K562 (cell line): Measurements from ENCODE around the gene STRN3. TPM values are rescaled to one million over a fixed set of nuclear protein-coding genes. Genes with fewer than 3 reads are reported as not detected.

Experiments used
- DMBX1 ChIP-seq: fragments of 250-450 bp; sonication (Bioruptor Pico); IDR thresholded peaks from 2 replicates; pipeline ENCODE4 v1.8.0; 2022; ENCODE audit warnings: inconsistent platforms, mild to moderate bottlenecking, moderate library complexity, borderline replicate concordance
- DPF2 ChIP-seq: fragments of 450-650 bp; IDR thresholded peaks from 2 replicates; pipeline ENCODE4 v1.6.1; 2016
- GATA2 ChIP-seq: sonication (generic); formaldehyde crosslinking; IDR thresholded peaks from 2 replicates; pipeline ENCODE4 v1.4.0; 2020; ENCODE audit warnings: mild to moderate bottlenecking, missing genetic modification reagents
- SRSF9 ChIP-seq: fragments of 200-400 bp; formaldehyde crosslinking; IDR thresholded peaks from 2 replicates; pipeline ENCODE4 v1.6.1; 2017; ENCODE audit warnings: low read depth, low read length, borderline replicate concordance
- STAT5B ChIP-seq: fragments of 250-450 bp; sonication (Bioruptor Pico); IDR thresholded peaks from 2 replicates; pipeline ENCODE4 v1.8.0; 2021; ENCODE audit warnings: mild to moderate bottlenecking, inconsistent platforms
- ZNF232 ChIP-seq: sonication (generic); formaldehyde crosslinking; IDR thresholded peaks from 2 replicates; pipeline ENCODE4 v1.8.0; 2022; ENCODE audit warnings: mild to moderate bottlenecking, missing genetic modification reagents
- polyA plus RNA-seq, 8 experiments: library from polyadenylated mRNA; depleted of rRNA in 4 of 8; stranded (reverse) in 5 of 8; unstranded in 3 of 8; fragments of >200 nt; fragmentation: Nextera tagmentation in 2 of 8; fragmentation: Illumina TruSeq in 1 of 8; extraction: Ambion mirVana in 2 of 8; extraction: Trizol in 1 of 8; gene quantifications; 2 replicates each; pipeline versions ENCODE4 v1.2.1 to v1.2.3, GENCODE V29; 2011 to 2014; ENCODE audit warnings: inconsistent platforms in 1 of 8, missing spikeins in 1 of 8
- total RNA-seq, 7 experiments: library from RNA; depleted of rRNA in 6 of 7; stranded (reverse); fragments of >200 nt in 6 of 7; fragmentation: Illumina TruSeq in 2 of 7; extraction: Trizol in 2 of 7; gene quantifications; 2 replicates each; pipeline versions ENCODE4 v1.2.1 to v1.2.3, GENCODE V29; 2011 to 2021; ENCODE audit warnings: low replicate concordance in 1 of 7
- TF ChIP-seq, protein P1 (sequence below): fragments of 250-450 bp; sonication (Bioruptor Pico); IDR thresholded peaks from 2 replicates; pipeline ENCODE4 v1.4.0; 2020
- TF ChIP-seq, protein P2 (sequence below): sonication (generic); formaldehyde crosslinking; IDR thresholded peaks from 2 replicates; pipeline ENCODE4 v1.8.0; 2023; ENCODE audit warnings: missing genetic modification reagents, mild to moderate bottlenecking, borderline replicate concordance
- TF ChIP-seq, protein P3 (sequence below): sonication (generic); formaldehyde crosslinking; IDR thresholded peaks from 2 replicates; pipeline ENCODE4 v1.8.0; 2023; ENCODE audit warnings: mild to moderate bottlenecking, missing genetic modification reagents

The STRN3 gene
- total and polyA plus RNA-seq, 9 of the 15 experiments (the other 6 are each of a cell fraction or from before 2014, with no cell fraction given): 5.9 to 29.1 (median 16.0) TPM

DNA sequence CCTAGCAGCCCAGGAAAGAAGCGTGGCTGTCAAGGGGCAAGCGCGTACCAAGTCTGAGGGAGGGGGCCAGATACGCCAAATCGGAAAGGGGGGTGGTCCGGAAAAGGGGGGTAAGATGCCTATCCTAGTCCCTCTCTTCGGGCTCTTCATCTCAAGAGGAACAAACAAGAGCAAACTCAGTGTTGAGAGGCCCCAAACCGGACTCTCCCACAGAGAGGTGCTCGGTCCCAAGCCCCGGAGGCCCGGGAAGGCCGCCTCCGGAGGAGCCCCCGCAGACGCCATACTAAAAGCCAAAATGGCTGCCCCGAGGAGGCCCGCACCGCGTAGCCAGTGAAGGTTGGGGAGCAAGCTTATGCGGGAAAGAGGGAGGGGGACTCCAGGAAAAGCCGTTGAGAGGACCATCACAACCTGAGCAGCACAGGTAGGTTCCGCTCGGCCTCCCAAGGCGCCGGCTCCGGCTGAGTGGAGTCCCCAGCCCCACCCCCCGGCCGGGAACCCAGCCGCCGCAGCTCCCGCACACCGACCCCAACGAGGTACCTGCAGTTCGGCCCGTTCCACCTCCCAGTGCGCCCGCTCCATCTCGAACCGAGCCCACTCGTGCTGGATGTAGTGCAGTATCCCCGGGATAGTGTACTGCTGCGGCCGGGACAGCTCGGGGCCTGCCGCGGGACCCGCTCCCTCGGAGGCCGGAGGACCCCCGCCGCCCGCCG is 657 bp downstream of the STRN3 start, which contains the start of gene AP4S1 (continued):
- TF ChIP-seq, protein P1, sequence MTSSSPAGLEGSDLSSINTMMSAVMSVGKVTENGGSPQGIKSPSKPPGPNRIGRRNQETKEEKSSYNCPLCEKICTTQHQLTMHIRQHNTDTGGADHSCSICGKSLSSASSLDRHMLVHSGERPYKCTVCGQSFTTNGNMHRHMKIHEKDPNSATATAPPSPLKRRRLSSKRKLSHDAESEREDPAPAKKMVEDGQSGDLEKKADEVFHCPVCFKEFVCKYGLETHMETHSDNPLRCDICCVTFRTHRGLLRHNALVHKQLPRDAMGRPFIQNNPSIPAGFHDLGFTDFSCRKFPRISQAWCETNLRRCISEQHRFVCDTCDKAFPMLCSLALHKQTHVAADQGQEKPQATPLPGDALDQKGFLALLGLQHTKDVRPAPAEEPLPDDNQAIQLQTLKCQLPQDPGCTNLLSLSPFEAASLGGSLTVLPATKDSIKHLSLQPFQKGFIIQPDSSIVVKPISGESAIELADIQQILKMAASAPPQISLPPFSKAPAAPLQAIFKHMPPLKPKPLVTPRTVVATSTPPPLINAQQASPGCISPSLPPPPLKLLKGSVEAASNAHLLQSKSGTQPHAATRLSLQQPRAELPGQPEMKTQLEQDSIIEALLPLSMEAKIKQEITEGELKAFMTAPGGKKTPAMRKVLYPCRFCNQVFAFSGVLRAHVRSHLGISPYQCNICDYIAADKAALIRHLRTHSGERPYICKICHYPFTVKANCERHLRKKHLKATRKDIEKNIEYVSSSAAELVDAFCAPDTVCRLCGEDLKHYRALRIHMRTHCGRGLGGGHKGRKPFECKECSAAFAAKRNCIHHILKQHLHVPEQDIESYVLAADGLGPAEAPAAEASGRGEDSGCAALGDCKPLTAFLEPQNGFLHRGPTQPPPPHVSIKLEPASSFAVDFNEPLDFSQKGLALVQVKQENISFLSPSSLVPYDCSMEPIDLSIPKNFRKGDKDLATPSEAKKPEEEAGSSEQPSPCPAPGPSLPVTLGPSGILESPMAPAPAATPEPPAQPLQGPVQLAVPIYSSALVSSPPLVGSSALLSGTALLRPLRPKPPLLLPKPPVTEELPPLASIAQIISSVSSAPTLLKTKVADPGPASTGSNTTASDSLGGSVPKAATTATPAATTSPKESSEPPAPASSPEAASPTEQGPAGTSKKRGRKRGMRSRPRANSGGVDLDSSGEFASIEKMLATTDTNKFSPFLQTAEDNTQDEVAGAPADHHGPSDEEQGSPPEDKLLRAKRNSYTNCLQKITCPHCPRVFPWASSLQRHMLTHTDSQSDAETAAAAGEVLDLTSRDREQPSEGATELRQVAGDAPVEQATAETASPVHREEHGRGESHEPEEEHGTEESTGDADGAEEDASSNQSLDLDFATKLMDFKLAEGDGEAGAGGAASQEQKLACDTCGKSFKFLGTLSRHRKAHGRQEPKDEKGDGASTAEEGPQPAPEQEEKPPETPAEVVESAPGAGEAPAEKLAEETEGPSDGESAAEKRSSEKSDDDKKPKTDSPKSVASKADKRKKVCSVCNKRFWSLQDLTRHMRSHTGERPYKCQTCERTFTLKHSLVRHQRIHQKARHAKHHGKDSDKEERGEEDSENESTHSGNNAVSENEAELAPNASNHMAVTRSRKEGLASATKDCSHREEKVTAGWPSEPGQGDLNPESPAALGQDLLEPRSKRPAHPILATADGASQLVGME (CRISPR knock-in tag): no peak
- peak; percentile 23; the same call in 1 of the 2 replicates for TF ChIP-seq DPF2
- TF ChIP-seq GATA2 (CRISPR knock-in tag): no peak
- no peak for TF ChIP-seq SRSF9
- no peak for TF ChIP-seq DMBX1 (CRISPR knock-in tag)
- no peak for TF ChIP-seq ZNF232 (CRISPR knock-in tag)
- TF ChIP-seq, protein P2, sequence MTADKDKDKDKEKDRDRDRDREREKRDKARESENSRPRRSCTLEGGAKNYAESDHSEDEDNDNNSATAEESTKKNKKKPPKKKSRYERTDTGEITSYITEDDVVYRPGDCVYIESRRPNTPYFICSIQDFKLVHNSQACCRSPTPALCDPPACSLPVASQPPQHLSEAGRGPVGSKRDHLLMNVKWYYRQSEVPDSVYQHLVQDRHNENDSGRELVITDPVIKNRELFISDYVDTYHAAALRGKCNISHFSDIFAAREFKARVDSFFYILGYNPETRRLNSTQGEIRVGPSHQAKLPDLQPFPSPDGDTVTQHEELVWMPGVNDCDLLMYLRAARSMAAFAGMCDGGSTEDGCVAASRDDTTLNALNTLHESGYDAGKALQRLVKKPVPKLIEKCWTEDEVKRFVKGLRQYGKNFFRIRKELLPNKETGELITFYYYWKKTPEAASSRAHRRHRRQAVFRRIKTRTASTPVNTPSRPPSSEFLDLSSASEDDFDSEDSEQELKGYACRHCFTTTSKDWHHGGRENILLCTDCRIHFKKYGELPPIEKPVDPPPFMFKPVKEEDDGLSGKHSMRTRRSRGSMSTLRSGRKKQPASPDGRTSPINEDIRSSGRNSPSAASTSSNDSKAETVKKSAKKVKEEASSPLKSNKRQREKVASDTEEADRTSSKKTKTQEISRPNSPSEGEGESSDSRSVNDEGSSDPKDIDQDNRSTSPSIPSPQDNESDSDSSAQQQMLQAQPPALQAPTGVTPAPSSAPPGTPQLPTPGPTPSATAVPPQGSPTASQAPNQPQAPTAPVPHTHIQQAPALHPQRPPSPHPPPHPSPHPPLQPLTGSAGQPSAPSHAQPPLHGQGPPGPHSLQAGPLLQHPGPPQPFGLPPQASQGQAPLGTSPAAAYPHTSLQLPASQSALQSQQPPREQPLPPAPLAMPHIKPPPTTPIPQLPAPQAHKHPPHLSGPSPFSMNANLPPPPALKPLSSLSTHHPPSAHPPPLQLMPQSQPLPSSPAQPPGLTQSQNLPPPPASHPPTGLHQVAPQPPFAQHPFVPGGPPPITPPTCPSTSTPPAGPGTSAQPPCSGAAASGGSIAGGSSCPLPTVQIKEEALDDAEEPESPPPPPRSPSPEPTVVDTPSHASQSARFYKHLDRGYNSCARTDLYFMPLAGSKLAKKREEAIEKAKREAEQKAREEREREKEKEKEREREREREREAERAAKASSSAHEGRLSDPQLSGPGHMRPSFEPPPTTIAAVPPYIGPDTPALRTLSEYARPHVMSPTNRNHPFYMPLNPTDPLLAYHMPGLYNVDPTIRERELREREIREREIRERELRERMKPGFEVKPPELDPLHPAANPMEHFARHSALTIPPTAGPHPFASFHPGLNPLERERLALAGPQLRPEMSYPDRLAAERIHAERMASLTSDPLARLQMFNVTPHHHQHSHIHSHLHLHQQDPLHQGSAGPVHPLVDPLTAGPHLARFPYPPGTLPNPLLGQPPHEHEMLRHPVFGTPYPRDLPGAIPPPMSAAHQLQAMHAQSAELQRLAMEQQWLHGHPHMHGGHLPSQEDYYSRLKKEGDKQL (CRISPR knock-in tag): no peak
- TF ChIP-seq, protein P3, sequence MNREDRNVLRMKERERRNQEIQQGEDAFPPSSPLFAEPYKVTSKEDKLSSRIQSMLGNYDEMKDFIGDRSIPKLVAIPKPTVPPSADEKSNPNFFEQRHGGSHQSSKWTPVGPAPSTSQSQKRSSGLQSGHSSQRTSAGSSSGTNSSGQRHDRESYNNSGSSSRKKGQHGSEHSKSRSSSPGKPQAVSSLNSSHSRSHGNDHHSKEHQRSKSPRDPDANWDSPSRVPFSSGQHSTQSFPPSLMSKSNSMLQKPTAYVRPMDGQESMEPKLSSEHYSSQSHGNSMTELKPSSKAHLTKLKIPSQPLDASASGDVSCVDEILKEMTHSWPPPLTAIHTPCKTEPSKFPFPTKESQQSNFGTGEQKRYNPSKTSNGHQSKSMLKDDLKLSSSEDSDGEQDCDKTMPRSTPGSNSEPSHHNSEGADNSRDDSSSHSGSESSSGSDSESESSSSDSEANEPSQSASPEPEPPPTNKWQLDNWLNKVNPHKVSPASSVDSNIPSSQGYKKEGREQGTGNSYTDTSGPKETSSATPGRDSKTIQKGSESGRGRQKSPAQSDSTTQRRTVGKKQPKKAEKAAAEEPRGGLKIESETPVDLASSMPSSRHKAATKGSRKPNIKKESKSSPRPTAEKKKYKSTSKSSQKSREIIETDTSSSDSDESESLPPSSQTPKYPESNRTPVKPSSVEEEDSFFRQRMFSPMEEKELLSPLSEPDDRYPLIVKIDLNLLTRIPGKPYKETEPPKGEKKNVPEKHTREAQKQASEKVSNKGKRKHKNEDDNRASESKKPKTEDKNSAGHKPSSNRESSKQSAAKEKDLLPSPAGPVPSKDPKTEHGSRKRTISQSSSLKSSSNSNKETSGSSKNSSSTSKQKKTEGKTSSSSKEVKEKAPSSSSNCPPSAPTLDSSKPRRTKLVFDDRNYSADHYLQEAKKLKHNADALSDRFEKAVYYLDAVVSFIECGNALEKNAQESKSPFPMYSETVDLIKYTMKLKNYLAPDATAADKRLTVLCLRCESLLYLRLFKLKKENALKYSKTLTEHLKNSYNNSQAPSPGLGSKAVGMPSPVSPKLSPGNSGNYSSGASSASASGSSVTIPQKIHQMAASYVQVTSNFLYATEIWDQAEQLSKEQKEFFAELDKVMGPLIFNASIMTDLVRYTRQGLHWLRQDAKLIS (CRISPR knock-in tag): no peak
- TF ChIP-seq STAT5B (CRISPR knock-in tag): no peak
